Measurements from ENCODE around the gene SLC12A1.

GRCh38 chr15:48222627-48223026, 16.5 kb downstream of the SLC12A1 start:
- TF ChIP-seq CTCF (IDR thresholded peaks at IDR 0.05) = no peak
- TF ChIP-seq ZNF121 (CRISPR knock-in tag; IDR thresholded peaks at IDR 0.05) = no peak
- TF ChIP-seq MLX (CRISPR knock-in tag; IDR thresholded peaks at IDR 0.05) = no peak
- TF ChIP-seq E2F4 (CRISPR knock-in tag; IDR thresholded peaks at IDR 0.05; ENCODE audit: borderline replicate concordance, low read depth) = no peak
- no peak for TF ChIP-seq MAX (CRISPR knock-in tag; IDR thresholded peaks at IDR 0.05)

Data from WTC11 (cell line).